Endothelial cell of umbilical vein (primary cell): ENCODE results near the gene ZNF740.

Source experiments
- CTCF ChIP-seq, 2 donors: IDR thresholded peaks; 1 replicate in 1 of 2; 2 replicates in 1 of 2; pipeline ENCODE4 v1.5.1; 2011; ENCODE audit warnings: low read length in 2 of 2, mild to moderate bottlenecking in 2 of 2, moderate library complexity in 2 of 2, control low read depth in 1 of 2, inconsistent platforms in 1 of 2, low read depth in 1 of 2; ENCODE audit not compliant: insufficient read depth in 1 of 2; ENCODE audit errors: extremely low read depth in 1 of 2
- EZH2 ChIP-seq: IDR thresholded peaks from 2 replicates; pipeline ENCODE4 v1.6.1; 2012; ENCODE audit warnings: borderline replicate concordance, low read depth, mild to moderate bottlenecking, moderate library complexity, low read length, inconsistent platforms; ENCODE audit not compliant: severe bottlenecking
- FOS ChIP-seq: IDR thresholded peaks from 2 replicates; pipeline ENCODE4 v1.6.1; 2011; ENCODE audit warnings: mild to moderate bottlenecking, low read length, moderate library complexity, borderline replicate concordance; ENCODE audit not compliant: insufficient read depth
- GATA2 ChIP-seq: IDR thresholded peaks from 2 replicates; pipeline ENCODE4 v1.7.0; 2011; ENCODE audit warnings: low read depth, mild to moderate bottlenecking, moderate library complexity, mixed read lengths, low read length; ENCODE audit not compliant: insufficient read length, insufficient read depth
- JUN ChIP-seq: IDR thresholded peaks from 2 replicates; pipeline ENCODE4 v1.6.1; 2011; ENCODE audit warnings: borderline replicate concordance, low read depth; ENCODE audit not compliant: insufficient read length, insufficient read depth
- MAX ChIP-seq: IDR thresholded peaks from 2 replicates; pipeline ENCODE4 v1.6.1; 2011; ENCODE audit not compliant: insufficient read depth, insufficient read length
- MYC ChIP-seq: IDR thresholded peaks from one replicate; pipeline ENCODE4 v1.6.1; 2011; ENCODE audit warnings: mild to moderate bottlenecking, low read depth, low read length
- POLR2A ChIP-seq: IDR thresholded peaks from 2 replicates; pipeline ENCODE4 v1.6.1; 2012; ENCODE audit warnings: low read depth, mild to moderate bottlenecking, control low read depth, low read length
- POLR2AphosphoS5 ChIP-seq: IDR thresholded peaks from 2 replicates; pipeline ENCODE4 v1.6.1; 2012; ENCODE audit warnings: low read depth, mild to moderate bottlenecking, control low read depth, low read length, moderate library complexity; ENCODE audit not compliant: insufficient read depth

GRCh38 chr12:53229454-53229853 is 48.9 kb downstream of the ZNF740 start:
- TF ChIP-seq CTCF (IDR thresholded peaks at IDR 0.05; ENCODE audit: extremely low read depth in 1 of 2, insufficient read depth in 1 of 2, low read depth in 1 of 2, low read length in 2 of 2) (no peak), EZH2 (no peak), POLR2A (no peak), POLR2AphosphoS5 (no peak), MAX (no peak), JUN (no peak), FOS (no peak), MYC (no peak), GATA2 (no peak)
